Lung (tissue), 12 donors: ENCODE data around the gene OSBPL9. TPM values are rescaled to one million over a fixed set of nuclear protein-coding genes. Genes with fewer than 3 reads are reported as not detected.
A peak's percentile ranks its signal among the peaks of the same experiment; 100 is the strongest.

Experiments used
- ATAC-seq: fragments of 200-7000 bp; cut with Tn5 transposase; one replicate; pipeline ENCODE4 v1.9.1; 2020; ENCODE audit warnings: moderate number of reproducible peaks; ENCODE audit not compliant: insufficient read depth, low FRiP score
- DNase-seq, 3 donors: peaks; one replicate each; pipeline ENCODE4 v3.0.0-alpha.2; 2013 to 2017
- H3K27ac ChIP-seq, 2 donors: one replicate each; pipeline ENCODE4 v1.5.1; 2013; ENCODE audit warnings: mild to moderate bottlenecking in 2 of 2, moderate library complexity in 2 of 2, control low read depth in 1 of 2, inconsistent platforms in 1 of 2, low read depth in 1 of 2, low read length in 1 of 2
- H3K27me3 ChIP-seq, 3 donors: one replicate each; pipeline ENCODE4 v1.5.1; 2013; ENCODE audit warnings: low read length in 2 of 3; ENCODE audit not compliant: control insufficient read depth in 3 of 3, insufficient read depth in 3 of 3
- H3K36me3 ChIP-seq, 4 donors: one replicate each; pipeline ENCODE4 v1.5.1; 2013; ENCODE audit warnings: low read length in 4 of 4, mild to moderate bottlenecking in 1 of 4, moderate library complexity in 1 of 4; ENCODE audit not compliant: control insufficient read depth in 4 of 4, insufficient read depth in 4 of 4
- H3K4me1 ChIP-seq, 5 donors: one replicate each; pipeline ENCODE4 v1.5.1; 2013; ENCODE audit warnings: low read length in 5 of 5, mild to moderate bottlenecking in 2 of 5, moderate library complexity in 1 of 5; ENCODE audit not compliant: control insufficient read depth in 5 of 5, insufficient read depth in 5 of 5
- H3K4me3 ChIP-seq: one replicate; pipeline ENCODE4 v1.5.1; 2013; ENCODE audit warnings: mild to moderate bottlenecking, control low read depth, moderate library complexity
- H3K9ac ChIP-seq, 2 donors: one replicate each; pipeline ENCODE4 v1.5.1; 2013; ENCODE audit warnings: low read length in 2 of 2, control low read depth in 1 of 2; ENCODE audit not compliant: insufficient read depth in 1 of 2
- H3K9me3 ChIP-seq, 4 donors: one replicate each; pipeline ENCODE4 v1.5.1; 2013; ENCODE audit warnings: low read length in 3 of 4, mild to moderate bottlenecking in 1 of 4, moderate library complexity in 1 of 4; ENCODE audit not compliant: control insufficient read depth in 4 of 4, insufficient read depth in 3 of 4
- CTCF ChIP-seq: IDR thresholded peaks from 2 replicates; pipeline ENCODE4 v1.5.1; 2012; ENCODE audit warnings: mild to moderate bottlenecking; ENCODE audit errors: control extremely low read depth, extremely low read depth
- WGBS, 2 donors: extraction: QIAGEN DNeasy Blood & Tissue Kit; methylation state at CpG; one replicate each; pipeline ENCODE4 v1.1.7; 2013; 5-methylcytosine and 5-hydroxymethylcytosine counted together
- polyA plus RNA-seq, 2 donors: library from polyadenylated mRNA; stranded (reverse); fragments of 200-250 nt; gene quantifications; one replicate each; pipeline ENCODE4 v1.2.1, GENCODE V29; 2013
- total RNA-seq, 2 donors: library from RNA; depleted of rRNA in 1 of 2; stranded (reverse); fragments of >200 nt in 1 of 2; gene quantifications; one replicate each; pipeline ENCODE4 v1.2.1, GENCODE V29; 2014 to 2021
- donor health status: control.
- donor health status: control.
- donor health status: Bipolar disorder and iron deficiency.
- donor health status: healthy.
- donor health status: DM: yes; HTN: yes; CAD: no.

OSBPL9 gene
- total and polyA plus RNA-seq, 4 donors, result 36.8 to 135 (median 72.4) TPM

DNA sequence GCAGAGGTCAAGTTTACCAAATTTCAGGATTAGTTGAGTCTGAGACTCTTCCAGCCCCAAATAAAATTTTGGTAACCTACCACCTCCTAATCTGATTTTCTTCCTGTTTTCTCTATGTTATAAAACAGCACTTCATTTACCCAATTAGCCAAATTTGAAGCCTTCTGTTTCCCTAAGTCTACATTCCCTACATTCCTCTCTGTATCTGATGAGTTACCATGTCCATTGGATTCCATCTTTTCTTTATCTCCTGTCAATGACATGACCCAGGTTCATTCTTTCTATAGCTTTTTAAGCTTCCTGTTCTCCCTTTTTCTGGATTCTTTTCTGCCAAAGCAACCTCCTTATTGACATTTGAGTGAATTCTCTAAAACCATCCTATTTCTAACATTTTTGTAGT is 72.8 kb downstream of the OSBPL9 start:
- TF ChIP-seq CTCF, result no peak
- DNase-seq, result no peak
- no peak for ATAC-seq
- H3K9me3 ChIP-seq, result no peaks in the 10 kb centered on the region
- H3K36me3 ChIP-seq, result peaks cover 0 to 2% (median 0%) of the 10 kb centered on the region in 4 donors
- no peak overlapping the region for H3K4me3 ChIP-seq
- H3K27ac ChIP-seq, result no peak overlapping the region
- H3K9ac ChIP-seq, result no peak overlapping the region
- H3K27me3 ChIP-seq, result no peaks in the 10 kb centered on the region
- peaks cover 0 to 17% (median 3%) of the 10 kb centered on the region in 5 donors for H3K4me1 ChIP-seq

DNA sequence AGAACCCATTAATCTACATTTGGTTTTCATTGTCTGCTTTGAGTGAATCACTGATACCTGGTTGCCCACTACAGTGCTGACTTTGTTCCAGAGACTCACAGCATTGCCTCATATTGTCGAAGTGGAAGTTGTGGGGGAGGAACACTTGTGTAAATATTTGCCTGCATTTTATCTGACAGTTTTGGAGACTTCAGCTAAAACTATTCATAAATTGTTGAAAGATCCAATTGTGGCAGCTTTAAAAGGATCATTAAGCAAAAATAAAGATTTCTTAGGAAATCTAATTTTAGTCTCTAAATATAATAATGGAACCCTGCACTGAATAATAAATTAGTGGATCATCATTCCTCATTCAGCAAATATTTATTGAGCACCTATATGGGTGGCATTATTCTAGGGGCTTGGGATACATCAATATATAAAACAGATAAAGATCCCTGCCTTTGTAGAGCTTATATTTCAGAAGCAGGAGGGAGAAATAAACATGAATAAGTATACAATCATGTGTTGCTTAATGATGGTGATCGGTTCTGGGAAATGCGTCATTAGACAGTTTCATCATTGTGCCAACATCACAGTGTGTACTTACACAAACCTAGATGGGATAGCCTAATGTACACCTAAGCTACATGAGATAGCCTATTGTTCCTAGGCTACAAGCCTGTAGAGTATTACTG is 73.5 kb downstream of the OSBPL9 start:
- Histone ChIP-seq H3K9me3 (no peaks in the 10 kb centered on the region), H3K4me3 (no peak overlapping the region), H3K36me3 (peaks cover 0 to 2% (median 0%) of the 10 kb centered on the region in 4 donors), H3K27ac (no peak overlapping the region), H3K9ac (no peak overlapping the region), H3K27me3 (no peaks in the 10 kb centered on the region), H3K4me1 (peaks cover 0 to 22% (median 3%) of the 10 kb centered on the region in 5 donors)
- 19 to 45% methylated on average over 3 of the region's 3 CpGs for WGBS, 2 donors
- ATAC-seq (no peak), DNase-seq (peak in 1 of 3 donors; percentile 37)
- no peak for TF ChIP-seq CTCF

- H3K4me3 ChIP-seq, result no peak overlapping the region
- no peak overlapping the region for H3K9ac ChIP-seq
Measured at GRCh38 chr1:51691920-51692319, 75.0 kb downstream of the OSBPL9 start.

More at GRCh38 chr1:51691920-51692319, 75.0 kb downstream of the OSBPL9 start:
- Histone ChIP-seq H3K27ac (no peak overlapping the region), H3K36me3 (peaks cover 0 to 2% (median 0%) of the 10 kb centered on the region in 4 donors), H3K27me3 (no peaks in the 10 kb centered on the region), H3K9me3 (no peaks in the 10 kb centered on the region), H3K4me1 (peaks cover 0 to 22% (median 3%) of the 10 kb centered on the region in 5 donors)
- no peak for ATAC-seq
- no peak for DNase-seq
- 92 to 93% methylated on average over 5 of the region's 5 CpGs for WGBS, 2 donors
- TF ChIP-seq CTCF, result no peak
